Measurements from ENCODE around the gene CHPF2.

CHPF2 gene

DNA sequence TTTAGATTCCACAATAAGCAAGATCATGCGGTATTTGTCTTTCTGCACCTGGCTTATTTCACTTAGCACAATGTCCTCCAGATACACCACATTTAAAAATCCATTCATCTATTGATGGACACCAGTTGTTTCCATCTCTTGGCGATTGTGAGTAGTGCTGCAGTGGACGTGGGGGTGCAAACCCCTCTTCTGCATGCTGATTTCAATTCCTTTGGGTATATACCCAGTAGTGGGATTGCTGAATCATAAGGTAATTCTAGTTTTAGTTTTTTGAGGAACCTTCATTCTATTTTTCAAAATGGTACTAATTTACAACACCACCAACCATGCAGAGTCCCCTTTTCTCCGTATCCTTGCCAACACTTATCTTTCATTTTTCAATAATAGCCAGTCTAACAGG is 43.2 kb upstream of the CHPF2 start:
- H3K27ac ChIP-seq: no peak overlapping the region
- POLR2A ChIA-PET (ENCODE audit: low non-redundant PET): no interaction called here
- CTCF ChIA-PET: no interaction called here
- no peak for DNase-seq (ENCODE audit: low spot score)
- TF ChIP-seq, protein P1, sequence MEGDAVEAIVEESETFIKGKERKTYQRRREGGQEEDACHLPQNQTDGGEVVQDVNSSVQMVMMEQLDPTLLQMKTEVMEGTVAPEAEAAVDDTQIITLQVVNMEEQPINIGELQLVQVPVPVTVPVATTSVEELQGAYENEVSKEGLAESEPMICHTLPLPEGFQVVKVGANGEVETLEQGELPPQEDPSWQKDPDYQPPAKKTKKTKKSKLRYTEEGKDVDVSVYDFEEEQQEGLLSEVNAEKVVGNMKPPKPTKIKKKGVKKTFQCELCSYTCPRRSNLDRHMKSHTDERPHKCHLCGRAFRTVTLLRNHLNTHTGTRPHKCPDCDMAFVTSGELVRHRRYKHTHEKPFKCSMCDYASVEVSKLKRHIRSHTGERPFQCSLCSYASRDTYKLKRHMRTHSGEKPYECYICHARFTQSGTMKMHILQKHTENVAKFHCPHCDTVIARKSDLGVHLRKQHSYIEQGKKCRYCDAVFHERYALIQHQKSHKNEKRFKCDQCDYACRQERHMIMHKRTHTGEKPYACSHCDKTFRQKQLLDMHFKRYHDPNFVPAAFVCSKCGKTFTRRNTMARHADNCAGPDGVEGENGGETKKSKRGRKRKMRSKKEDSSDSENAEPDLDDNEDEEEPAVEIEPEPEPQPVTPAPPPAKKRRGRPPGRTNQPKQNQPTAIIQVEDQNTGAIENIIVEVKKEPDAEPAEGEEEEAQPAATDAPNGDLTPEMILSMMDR (conservative IDR thresholded peaks at IDR 0.05; ENCODE audit: low read depth): no peak

DNA sequence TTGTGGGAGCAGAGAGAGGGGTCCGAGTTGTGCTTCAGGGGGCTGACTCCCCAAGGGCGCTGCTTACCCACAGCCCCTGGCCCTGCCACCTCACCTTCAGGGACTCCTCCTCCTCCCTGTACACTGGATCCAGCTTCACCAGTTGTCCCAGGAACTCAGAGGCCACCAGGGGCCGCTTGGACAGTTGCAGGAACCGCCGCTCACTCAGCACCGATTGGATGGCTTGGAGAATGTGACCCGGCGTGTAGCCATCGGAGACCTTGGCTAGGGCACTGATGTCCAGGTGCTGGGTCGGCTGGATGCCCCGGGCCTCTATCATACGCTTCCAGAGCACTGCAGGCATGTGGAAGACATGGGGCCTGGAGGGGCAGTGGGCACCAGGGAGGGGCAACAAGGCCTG is 40.7 kb upstream of the CHPF2 start:
- POLR2A ChIA-PET (ENCODE audit: low non-redundant PET): no interaction called here
- CTCF ChIA-PET: no interaction called here
- no peak for DNase-seq (ENCODE audit: low spot score)
- H3K27ac ChIP-seq: no peak overlapping the region
- TF ChIP-seq, protein P1 (conservative IDR thresholded peaks at IDR 0.05; ENCODE audit: low read depth): no peak

DNA sequence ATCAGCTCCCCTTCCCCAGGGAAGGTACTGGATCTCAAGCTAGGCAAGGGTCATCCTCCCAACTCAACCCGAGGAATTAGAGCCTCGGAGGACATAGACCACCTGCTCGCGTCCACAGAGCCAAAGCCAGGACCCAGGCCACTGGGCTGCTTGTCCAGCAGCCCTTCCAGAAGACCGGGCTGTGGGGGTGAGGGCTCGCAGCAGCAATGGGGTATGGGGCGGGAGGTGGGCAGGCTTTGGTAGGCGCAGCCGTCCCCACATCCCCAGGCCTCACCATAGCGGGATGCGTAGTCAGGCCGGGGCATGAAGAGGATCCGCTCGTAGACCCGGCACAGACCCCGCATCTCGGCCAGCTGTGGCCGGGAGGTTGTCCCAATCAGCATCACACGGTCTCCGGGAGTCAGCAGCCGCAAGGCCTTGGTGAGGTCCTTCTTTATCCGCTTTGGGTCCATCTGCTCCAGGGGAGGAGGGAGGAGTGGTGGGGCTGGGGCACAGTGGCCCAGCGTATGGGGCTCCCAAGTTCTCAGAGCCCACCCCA is 40.2 kb upstream of the CHPF2 start:
- H3K27ac ChIP-seq: no peak overlapping the region
- POLR2A ChIA-PET (ENCODE audit: low non-redundant PET): no interaction called here
- no peak for DNase-seq (ENCODE audit: low spot score)
- TF ChIP-seq, protein P1 (conservative IDR thresholded peaks at IDR 0.05; ENCODE audit: low read depth): no peak
- CTCF ChIA-PET: no interaction called here

DNA sequence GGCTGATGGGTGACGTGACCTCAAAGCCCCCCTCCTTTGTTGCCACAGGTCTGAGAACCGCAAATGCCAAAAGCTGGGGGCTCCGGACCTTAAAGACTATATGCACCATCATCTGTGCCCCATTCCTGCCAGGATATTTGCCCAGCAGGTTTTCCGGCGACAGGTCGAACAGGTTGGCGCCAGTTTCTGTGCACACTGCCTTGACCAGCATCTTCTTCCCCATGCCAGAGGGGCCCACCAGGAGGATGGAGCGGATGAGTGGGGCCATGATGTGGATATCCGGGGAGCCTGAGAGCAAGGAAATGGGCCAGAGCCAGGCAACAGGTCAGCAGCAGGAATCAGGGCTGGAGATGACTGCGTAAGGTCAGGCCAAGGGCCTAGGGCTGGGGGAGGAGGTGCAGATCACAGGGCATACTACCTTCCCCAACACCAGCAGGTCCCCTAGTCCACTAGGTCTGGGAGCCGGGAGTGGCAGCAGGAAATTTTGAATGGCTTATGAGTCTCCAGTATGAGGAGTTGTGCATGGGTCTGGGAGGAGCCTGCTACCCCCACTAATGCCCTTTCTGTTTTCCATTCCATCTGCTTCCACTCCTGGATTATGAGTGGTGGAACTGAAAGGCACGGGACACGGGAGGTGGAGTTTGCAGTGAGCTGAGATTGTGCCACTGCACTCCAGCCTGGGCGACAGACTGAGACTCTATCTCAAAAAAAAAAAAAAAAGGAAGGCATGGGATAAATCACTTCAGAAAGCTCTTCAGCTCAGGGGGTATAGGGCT is 38.9 kb upstream of the CHPF2 start:
- CTCF ChIA-PET: no interaction called here
- POLR2A ChIA-PET (ENCODE audit: low non-redundant PET): no interaction called here
- H3K27ac ChIP-seq: no peak overlapping the region
- TF ChIP-seq, protein P1 (conservative IDR thresholded peaks at IDR 0.05; ENCODE audit: low read depth): no peak
- no peak for DNase-seq (ENCODE audit: low spot score)

DNA sequence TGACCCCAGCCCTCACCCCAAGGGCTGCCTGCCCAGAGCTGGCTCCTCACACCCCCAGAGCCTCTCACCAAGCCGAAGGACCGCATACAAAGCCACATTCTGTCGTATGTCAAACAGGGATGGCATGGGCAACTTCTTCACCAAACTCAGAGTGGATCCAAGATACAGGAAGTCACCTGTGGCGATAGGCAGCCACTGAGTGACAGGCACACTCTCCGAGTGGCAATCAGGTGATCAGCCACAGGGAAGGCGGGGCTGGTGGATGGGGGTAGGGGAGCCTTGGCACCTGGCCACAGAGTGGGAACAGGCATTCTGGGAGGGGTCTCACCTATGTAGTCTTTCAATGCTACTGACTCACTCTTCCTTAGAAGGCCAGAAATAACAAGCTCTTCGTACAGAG is 38.1 kb upstream of the CHPF2 start:
- TF ChIP-seq, protein P1 (conservative IDR thresholded peaks at IDR 0.05; ENCODE audit: low read depth): no peak
- ChIA-PET CTCF (no interaction called here), POLR2A (ENCODE audit: low non-redundant PET) (no interaction called here)
- H3K27ac ChIP-seq: no peak overlapping the region
- DNase-seq (ENCODE audit: low spot score): no peak

DNA sequence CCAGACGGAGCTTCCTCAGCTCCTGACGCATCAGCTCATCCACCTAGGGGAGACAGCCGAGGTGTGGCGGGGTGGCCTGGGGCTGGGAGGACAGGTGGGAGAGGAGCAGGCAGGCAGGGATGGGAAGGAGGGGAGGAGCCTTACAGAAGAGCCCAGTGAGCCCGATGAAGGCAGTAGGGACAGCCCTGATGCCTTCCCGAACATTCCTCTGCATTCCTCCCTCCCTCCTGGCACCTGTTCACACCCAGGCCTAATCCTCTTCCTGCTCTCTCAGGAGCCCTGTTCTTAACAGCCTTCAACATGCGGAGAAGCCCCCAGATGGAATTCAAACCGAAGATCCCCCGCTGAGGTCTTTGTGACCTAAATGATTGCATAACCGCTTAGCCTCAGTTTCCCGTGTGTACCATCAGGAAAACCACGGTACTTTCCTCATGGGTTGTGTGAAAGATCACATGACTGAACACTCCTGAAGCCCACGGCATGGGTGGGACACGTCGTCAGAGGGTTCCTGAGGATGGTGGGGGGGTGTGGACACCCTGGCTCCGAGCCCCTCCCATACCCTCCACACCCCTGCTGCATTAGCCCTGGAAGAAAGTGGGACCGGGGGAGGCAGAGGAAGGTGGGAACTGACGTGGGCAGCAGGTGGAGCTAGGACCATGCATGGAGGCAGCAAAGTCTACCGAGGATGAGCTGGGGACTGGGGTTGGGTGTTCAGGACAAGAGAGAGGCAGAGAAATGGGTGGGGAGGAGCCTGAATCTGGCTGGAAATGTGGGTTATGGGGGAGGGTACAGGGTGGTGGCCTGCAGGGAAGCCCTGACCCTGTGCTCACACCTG is 36.5 kb upstream of the CHPF2 start:
- ChIA-PET CTCF (no interaction called here), POLR2A (ENCODE audit: low non-redundant PET) (no interaction called here)
- no peak for DNase-seq (ENCODE audit: low spot score)
- TF ChIP-seq, protein P1 (conservative IDR thresholded peaks at IDR 0.05; ENCODE audit: low read depth): no peak
- no peak overlapping the region for H3K27ac ChIP-seq

All from RWPE1 (cell line).